NCI-H2196 treated with DMSO at 0.1 percent for 48 hours (cell line): ENCODE results near the gene ESPN.

ENCODE experiments used
- DNase-seq: peaks from one replicate; lab custom pipeline; 2025; ENCODE audit not compliant: unreplicated experiment; lab: John Stamatoyannopoulos, UW

ESPN gene

GRCh38 chr1:6495540-6496364 lies 71.2 kb downstream of the ESPN start:
- DNase-seq: no peak

DNA sequence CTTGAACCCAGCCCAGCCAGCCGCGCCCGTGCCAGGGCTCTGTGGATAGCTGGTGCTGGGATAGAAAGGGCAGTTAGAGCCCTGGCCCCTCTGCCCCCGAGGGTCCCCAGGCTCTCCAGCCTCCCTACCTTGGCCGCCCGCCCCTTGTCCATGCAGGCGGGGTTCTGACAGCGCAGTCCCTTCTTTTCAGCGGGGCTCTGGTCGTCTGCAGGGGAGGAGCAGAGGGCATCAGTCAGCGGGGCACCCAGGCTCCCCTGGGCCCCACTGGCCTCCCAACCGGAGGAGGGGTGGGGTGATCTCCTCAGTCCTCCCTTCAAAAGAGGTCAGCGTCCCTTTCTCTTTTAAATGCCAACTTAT lies 71.8 kb downstream of the ESPN start:
- DNase-seq: no peak

- DNase-seq: no peak
Observed at GRCh38 chr1:6496890-6497214, 72.3 kb downstream of the ESPN start.

GRCh38 chr1:6497215-6497866 lies 72.8 kb downstream of the ESPN start:
- no peak for DNase-seq

- no peak for DNase-seq
Observed at GRCh38 chr1:6497867-6498575, 73.4 kb downstream of the ESPN start.

GRCh38 chr1:6498576-6499111 lies 74.1 kb downstream of the ESPN start:
- DNase-seq: no peak

DNA sequence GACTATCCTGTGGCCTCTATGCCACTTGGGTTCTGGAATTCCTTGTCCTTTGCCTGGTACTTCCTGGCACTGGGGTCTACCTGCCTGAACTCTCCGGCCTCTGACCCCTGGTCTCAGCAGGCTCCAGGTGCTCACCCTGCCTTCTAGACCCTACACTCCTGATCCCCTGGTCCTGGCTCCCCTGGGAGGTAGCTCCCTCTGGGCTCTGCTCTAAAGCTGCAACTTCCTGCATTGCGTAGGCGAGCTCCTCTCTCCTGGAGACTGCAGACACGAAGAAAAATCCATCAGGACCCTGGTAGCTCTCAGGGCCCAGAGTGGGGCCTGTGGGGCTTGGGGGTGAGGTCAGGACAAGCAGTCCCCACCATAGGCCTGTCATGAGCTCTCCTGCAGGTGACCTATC lies 74.7 kb downstream of the ESPN start:
- DNase-seq: no peak

- no peak for DNase-seq
Observed at GRCh38 chr1:6500544-6501278, 76.1 kb downstream of the ESPN start.

- DNase-seq: no peak
Observed at GRCh38 chr1:6501279-6501813, 76.8 kb downstream of the ESPN start.

DNA sequence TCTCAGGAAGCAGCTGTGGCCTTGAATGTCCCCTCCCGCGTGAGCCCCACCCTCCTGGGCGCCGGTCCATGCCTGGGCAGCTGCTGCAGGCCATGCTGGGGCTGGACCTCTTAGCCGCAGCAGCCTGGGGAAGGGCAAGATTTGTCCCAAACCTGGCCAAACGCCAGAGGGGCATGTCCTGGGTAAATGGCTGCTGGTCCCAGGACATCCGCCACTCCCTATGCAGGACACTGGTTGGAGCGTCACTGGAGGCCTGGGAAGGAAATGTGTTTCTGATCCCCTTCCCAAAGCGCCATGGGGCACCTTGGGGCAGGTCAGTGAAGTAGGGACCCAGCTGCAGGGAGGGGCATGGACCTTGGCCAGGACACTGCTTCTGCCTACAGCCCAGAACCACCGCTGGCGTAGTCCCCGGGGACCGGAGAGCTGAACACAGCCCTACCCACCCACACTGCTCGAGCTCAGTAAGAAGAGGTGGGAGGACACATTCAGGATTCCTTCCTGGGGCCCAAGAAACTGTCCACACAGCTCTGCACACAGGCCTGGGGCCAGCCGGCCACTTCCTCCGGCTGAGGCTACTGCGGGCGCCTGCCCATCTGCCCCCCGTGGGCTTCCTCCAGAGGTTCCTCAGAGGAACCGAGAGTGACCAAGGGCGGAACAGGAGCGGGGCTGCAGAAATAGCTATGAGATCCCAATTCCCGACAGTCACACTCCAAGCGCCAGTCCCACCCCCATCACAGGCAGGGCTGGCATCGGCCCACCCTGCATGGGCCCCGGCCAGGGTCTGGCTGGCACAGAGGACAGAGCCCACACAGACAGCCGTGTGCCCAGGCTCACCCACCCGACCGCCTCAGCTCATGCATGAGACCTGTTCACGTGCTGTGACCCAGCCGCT lies 77.7 kb downstream of the ESPN start:
- DNase-seq: no peak

DNA sequence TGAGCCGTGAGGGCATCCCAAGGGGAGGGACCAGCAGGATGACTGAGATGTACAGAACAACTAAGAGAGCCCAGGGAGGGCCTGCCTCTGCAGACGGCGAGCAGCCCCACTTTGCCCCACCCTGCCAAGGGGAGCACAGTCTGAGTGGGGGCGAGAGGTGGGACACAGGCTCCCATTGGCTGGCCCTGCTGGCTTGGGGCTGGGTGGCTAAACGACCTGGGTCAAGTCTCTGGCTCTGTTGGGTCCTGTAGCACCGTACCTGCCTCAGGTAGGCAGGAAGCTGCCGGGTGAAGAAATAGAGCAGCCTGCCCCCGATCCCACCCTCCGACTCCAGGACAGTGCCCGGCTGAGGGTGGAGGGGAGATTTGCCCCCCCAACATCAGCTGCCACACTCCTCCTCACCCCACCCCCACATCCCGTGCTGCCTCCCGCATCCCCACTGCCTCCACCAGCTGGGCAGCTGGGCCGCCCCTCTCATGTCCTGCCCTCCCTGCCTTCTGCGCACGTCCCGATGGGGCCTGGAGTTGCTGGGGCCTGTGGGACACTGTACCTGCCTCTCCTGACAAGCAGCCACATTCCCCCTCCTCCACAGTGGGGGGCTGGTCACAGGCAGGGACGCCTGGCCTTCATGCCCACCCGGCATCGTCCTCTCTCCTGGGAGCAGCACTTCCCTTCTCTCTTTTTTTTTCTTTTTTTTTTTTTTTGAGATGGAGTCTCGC lies 79.5 kb downstream of the ESPN start:
- DNase-seq: no peak

DNA sequence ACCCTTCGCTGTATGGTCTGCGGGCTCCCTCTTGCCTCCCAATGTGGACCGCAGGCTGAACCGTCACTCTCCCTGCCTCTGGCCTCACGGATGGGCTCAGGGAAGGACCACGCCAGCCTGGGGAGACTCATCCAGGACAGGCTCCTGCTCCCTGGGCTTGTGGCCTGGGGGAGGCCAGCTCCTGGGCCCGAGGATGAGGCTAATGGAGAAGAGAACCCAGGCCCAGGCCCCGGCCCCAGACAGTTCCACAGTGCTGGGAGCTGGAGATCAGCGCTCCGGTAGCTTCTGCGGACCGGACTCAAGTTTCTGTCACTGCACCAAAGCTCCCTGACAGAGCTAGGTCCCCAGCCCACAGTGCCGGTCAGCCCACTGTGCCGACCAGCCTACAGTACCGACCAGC lies 80.3 kb downstream of the ESPN start:
- DNase-seq: no peak

GRCh38 chr1:6505367-6506209 lies 81.0 kb downstream of the ESPN start:
- DNase-seq: no peak

- no peak for DNase-seq
Observed at GRCh38 chr1:6506210-6507036, 81.8 kb downstream of the ESPN start.

DNA sequence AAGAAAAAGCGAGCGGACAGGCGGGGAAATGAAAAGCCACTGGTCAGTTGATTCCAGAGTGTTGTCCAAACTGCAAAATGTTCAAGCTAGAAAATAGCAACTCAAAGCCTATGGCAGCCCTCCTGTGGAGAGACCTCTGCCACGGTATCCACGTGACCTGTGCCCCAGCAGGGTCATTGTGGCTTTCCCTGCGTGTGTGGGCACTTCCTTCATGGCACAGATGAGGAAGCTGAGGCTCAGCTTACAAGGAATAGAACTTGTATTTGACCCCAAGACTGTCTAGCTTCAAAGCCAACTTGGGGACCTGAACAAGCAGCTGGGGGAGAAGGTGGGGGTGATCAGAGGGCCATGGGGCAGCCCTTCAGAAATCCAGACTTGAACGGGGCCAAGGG lies 82.5 kb downstream of the ESPN start:
- no peak for DNase-seq

GRCh38 chr1:6507461-6507911 lies 82.9 kb downstream of the ESPN start:
- DNase-seq: no peak

GRCh38 chr1:6508154-6508815 lies 83.7 kb downstream of the ESPN start:
- DNase-seq: no peak
